Suprapubic skin (tissue), 4 donors: Measurements from ENCODE around the gene SLC1A5. TPM values are rescaled to one million over a fixed set of nuclear protein-coding genes. Genes with fewer than 3 reads are reported as not detected.
"Not testable (repeated sequence)": the region's sequence is repeated elsewhere in the genome, so short reads cannot be mapped to it uniquely, and the experiment has no call there.

Source experiments
- DNase-seq, 2 donors: peaks; one replicate each; pipeline ENCODE4 v3.0.0-alpha.2; 2019; ENCODE audit warnings: low spot score in 2 of 2
- H3K27ac ChIP-seq: fragments of 200-600 bp; sonication (generic); one replicate; pipeline ENCODE4 v1.5.1; 2019
- H3K27me3 ChIP-seq: fragments of 200-600 bp; sonication (generic); one replicate; pipeline ENCODE4 v1.5.1; 2019
- H3K36me3 ChIP-seq: fragments of 200-600 bp; sonication (generic); one replicate; pipeline ENCODE4 v1.5.1; 2019
- H3K4me1 ChIP-seq: fragments of 200-600 bp; sonication (generic); one replicate; pipeline ENCODE4 v1.5.1; 2019
- H3K4me3 ChIP-seq: fragments of 200-600 bp; sonication (generic); one replicate; pipeline ENCODE4 v1.5.1; 2019; ENCODE audit warnings: mild to moderate bottlenecking
- H3K9me3 ChIP-seq: fragments of 200-600 bp; sonication (generic); one replicate; pipeline ENCODE4 v1.5.1; 2019
- EP300 ChIP-seq: sonication (generic); formaldehyde crosslinking; IDR thresholded peaks from one replicate; pipeline ENCODE4 v1.6.1; 2017; ENCODE audit warnings: antibody characterized with exemption
- POLR2A ChIP-seq, 2 donors: fragments of 450-650 bp; IDR thresholded peaks; one replicate each; pipeline ENCODE4 v1.6.1; 2017; ENCODE audit warnings: antibody characterized with exemption in 2 of 2, mild to moderate bottlenecking in 2 of 2, moderate library complexity in 2 of 2
- POLR2AphosphoS5 ChIP-seq, 3 donors: sonication (generic); formaldehyde crosslinking; IDR thresholded peaks; one replicate each; pipeline ENCODE4 v1.6.1; 2017; ENCODE audit warnings: antibody characterized with exemption in 3 of 3
- WGBS: methylation state at CpG from one replicate; pipeline ENCODE4 v1.1.5; 2018; 5-methylcytosine and 5-hydroxymethylcytosine counted together
- total RNA-seq, 4 donors: library from RNA; depleted of rRNA; stranded (reverse); fragments of >200 nt; gene quantifications; one replicate each; pipeline ENCODE4 v1.1.0, GENCODE V29; 2016
- TF ChIP-seq, protein P1 (sequence below), 2 donors: fragments of 200-600 bp in 1 of 2; fragments of 450-650 bp in 1 of 2; sonication (generic) in 1 of 2; IDR thresholded peaks; one replicate each; pipeline ENCODE4 v1.5.1; 2016 to 2019; ENCODE audit warnings: antibody characterized with exemption in 2 of 2, mild to moderate bottlenecking in 1 of 2, moderate library complexity in 1 of 2

SLC1A5 gene
- total RNA-seq, 4 donors from 2014 or later, result 79.4 to 191 (median 131) TPM

DNA sequence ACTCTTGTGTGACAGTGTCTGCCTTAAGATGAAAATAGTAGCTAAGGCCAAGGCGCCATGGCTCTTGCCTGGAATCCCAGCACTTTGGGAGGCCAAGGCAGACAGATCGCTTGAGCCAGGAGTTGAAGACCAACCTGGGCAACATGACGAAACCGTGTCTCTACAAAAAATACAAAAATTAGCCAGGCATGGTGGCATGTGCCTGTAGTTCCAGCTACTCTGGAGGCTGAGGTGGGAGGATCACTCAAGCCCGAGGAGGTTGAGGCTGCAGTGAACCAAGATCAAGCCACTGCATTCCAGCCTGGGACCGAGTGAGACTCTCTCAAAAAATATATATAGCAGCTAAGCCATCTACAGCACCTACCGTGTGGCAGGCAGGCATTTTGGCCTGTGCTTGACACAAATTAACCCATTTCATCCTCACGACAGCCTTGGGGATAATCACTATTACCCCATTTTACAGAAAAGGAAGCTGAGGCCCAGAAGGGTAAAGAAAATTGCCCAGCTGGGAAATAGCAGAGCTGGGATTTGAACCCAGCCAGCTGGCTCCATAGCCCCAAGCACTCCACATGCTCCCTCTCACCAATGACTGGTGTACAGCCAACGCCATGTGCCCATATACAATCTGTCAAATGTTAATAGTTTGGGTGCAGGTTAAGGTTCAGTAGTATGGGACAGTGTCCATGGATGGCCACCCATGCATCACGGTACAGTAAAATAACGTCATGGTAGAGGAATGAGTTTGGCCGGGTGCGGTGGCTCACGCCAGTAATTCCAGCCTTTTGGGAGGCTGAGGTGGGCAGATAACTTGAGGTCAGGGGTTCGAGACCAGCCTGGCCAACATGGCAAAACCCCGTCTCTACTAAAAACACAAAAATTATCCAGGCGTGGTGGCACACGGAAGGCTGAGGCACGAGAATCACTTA is 3.1 kb downstream of the SLC1A5 start:
- no peaks in the 10 kb centered on the region for H3K9me3 ChIP-seq
- no peaks in the 10 kb centered on the region for H3K27me3 ChIP-seq
- no peak for DNase-seq
- peak overlapping the region; percentile 90 for H3K27ac ChIP-seq
- WGBS, result 51% methylated on average over 19 of the region's 19 CpGs
- H3K36me3 ChIP-seq, result peaks cover 22% of the 10 kb centered on the region
- peak overlapping the region; percentile 95 for H3K4me3 ChIP-seq
- peaks cover 71% of the 10 kb centered on the region for H3K4me1 ChIP-seq
- TF ChIP-seq EP300 (no peak), POLR2AphosphoS5 (IDR thresholded peaks at IDR 0.05) (no peak)

DNA sequence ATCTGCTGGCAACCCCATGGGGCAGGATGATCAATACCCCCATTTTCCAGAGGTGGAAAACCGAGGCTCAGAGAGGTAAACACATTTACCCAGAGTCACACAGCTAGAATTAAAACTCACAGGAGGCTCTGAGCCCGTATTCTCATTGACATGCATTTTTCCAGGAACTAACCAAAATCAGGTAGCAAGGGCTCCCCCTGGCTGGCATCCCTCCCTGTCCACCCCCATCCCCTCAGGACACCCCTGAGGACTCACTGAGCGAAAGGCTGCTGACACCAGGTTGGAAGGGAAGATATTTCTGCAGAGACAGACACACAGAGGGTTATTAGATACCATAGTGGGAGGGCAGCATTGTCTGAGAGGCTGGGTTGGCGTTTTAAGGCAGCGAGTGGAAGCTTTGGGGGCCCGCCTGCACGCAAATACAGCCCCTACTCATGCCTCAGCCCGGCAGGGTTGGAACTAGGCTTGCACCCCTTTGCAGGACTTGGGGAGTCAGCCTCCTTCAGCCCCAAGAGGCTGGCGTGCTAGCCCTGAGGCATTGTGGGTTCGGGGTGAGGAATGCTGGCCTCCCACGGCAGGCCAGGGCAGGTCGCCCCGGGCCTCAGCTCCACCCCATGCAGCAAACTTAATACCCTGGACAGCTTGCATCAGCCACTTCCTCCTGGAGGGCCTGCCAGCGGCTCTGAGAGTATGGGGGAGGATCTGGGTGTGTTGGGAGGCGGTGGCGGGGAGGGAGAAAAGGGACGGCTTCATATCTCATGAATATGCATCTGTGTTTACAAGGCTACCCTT is 3.9 kb downstream of the SLC1A5 start:
- no peaks in the 10 kb centered on the region for H3K27me3 ChIP-seq
- H3K4me3 ChIP-seq, result peak overlapping the region; percentile 95
- TF ChIP-seq, protein P1, sequence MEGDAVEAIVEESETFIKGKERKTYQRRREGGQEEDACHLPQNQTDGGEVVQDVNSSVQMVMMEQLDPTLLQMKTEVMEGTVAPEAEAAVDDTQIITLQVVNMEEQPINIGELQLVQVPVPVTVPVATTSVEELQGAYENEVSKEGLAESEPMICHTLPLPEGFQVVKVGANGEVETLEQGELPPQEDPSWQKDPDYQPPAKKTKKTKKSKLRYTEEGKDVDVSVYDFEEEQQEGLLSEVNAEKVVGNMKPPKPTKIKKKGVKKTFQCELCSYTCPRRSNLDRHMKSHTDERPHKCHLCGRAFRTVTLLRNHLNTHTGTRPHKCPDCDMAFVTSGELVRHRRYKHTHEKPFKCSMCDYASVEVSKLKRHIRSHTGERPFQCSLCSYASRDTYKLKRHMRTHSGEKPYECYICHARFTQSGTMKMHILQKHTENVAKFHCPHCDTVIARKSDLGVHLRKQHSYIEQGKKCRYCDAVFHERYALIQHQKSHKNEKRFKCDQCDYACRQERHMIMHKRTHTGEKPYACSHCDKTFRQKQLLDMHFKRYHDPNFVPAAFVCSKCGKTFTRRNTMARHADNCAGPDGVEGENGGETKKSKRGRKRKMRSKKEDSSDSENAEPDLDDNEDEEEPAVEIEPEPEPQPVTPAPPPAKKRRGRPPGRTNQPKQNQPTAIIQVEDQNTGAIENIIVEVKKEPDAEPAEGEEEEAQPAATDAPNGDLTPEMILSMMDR (IDR thresholded peaks at IDR 0.05), result no peak
- TF ChIP-seq EP300 (no peak), POLR2AphosphoS5 (IDR thresholded peaks at IDR 0.05) (no peak), POLR2A (IDR thresholded peaks at IDR 0.05) (no peak)
- WGBS, result 19% methylated on average over 14 of the region's 17 CpGs
- peaks cover 31% of the 10 kb centered on the region for H3K36me3 ChIP-seq
- DNase-seq, result peak; percentile 85 to 90
- H3K27ac ChIP-seq, result peak overlapping the region; percentile 90
- H3K9me3 ChIP-seq, result no peaks in the 10 kb centered on the region
- H3K4me1 ChIP-seq, result peaks cover 73% of the 10 kb centered on the region

DNA sequence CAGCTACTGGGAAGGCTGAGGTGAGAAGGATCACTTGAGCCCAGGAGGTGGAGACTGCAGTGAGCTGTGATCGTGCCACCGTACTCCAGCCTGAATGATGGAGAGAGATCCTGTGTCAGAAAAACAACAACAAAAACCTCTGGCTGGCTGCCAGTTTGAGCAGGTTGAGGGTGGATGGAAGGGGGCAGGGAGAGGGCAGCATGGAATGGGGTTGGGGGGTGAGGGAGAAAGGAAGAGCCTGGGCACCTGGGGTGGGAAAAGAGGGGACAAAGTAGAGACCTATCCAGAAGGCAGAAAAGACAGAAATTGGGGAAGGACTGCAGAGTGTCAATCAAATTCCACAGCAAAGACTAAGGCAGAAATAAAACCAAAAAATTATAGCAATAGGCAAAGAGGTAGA is 4.7 kb downstream of the SLC1A5 start:
- 30% methylated on average over 2 of the region's 2 CpGs for WGBS
- peaks cover 65% of the 10 kb centered on the region for H3K4me1 ChIP-seq
- no peaks in the 10 kb centered on the region for H3K27me3 ChIP-seq
- TF ChIP-seq POLR2A (IDR thresholded peaks at IDR 0.05), result no peak
- TF ChIP-seq EP300, result no peak
- TF ChIP-seq, protein P1 (IDR thresholded peaks at IDR 0.05), result no peak
- no peak for TF ChIP-seq POLR2AphosphoS5 (IDR thresholded peaks at IDR 0.05)
- no peak for DNase-seq
- no peaks in the 10 kb centered on the region for H3K9me3 ChIP-seq
- no peak overlapping the region for H3K27ac ChIP-seq
- H3K4me3 ChIP-seq, result peak overlapping the region; percentile 95
- peaks cover 38% of the 10 kb centered on the region for H3K36me3 ChIP-seq

GRCh38 chr19:46782355-46783019 is 5.9 kb downstream of the SLC1A5 start:
- H3K27me3 ChIP-seq, result no peaks in the 10 kb centered on the region
- 98% methylated on average over 4 of the region's 7 CpGs for WGBS
- H3K4me1 ChIP-seq, result peaks cover 68% of the 10 kb centered on the region
- TF ChIP-seq EP300 (no peak), POLR2AphosphoS5 (IDR thresholded peaks at IDR 0.05) (no peak), POLR2A (IDR thresholded peaks at IDR 0.05) (no peak)
- TF ChIP-seq, protein P1 (IDR thresholded peaks at IDR 0.05), result no peak
- no peak overlapping the region for H3K4me3 ChIP-seq
- H3K9me3 ChIP-seq, result no peaks in the 10 kb centered on the region
- H3K36me3 ChIP-seq, result peaks cover 49% of the 10 kb centered on the region
- no peak for DNase-seq
- H3K27ac ChIP-seq, result no peak overlapping the region

- H3K27me3 ChIP-seq, H3K9me3 ChIP-seq, H3K4me3 ChIP-seq, DNase-seq: not testable (repeated sequence)
- Histone ChIP-seq H3K4me1 (peaks cover 27% of the 10 kb centered on the region), H3K36me3 (peaks cover 82% of the 10 kb centered on the region), H3K27ac (peak overlapping the region; percentile 29)
- WGBS, result 88% methylated on average over 12 of the region's 12 CpGs
These were observed 10.3 kb downstream of the SLC1A5 start for GRCh38 chr19:46777956-46778645.
